SKM-1 (cell line): ENCODE results near the gene SNAPC4.

Experiments used
- DNase-seq: peaks from one replicate; lab custom pipeline; 2025; ENCODE audit not compliant: unreplicated experiment; lab: John Stamatoyannopoulos, UW

The SNAPC4 gene

DNA sequence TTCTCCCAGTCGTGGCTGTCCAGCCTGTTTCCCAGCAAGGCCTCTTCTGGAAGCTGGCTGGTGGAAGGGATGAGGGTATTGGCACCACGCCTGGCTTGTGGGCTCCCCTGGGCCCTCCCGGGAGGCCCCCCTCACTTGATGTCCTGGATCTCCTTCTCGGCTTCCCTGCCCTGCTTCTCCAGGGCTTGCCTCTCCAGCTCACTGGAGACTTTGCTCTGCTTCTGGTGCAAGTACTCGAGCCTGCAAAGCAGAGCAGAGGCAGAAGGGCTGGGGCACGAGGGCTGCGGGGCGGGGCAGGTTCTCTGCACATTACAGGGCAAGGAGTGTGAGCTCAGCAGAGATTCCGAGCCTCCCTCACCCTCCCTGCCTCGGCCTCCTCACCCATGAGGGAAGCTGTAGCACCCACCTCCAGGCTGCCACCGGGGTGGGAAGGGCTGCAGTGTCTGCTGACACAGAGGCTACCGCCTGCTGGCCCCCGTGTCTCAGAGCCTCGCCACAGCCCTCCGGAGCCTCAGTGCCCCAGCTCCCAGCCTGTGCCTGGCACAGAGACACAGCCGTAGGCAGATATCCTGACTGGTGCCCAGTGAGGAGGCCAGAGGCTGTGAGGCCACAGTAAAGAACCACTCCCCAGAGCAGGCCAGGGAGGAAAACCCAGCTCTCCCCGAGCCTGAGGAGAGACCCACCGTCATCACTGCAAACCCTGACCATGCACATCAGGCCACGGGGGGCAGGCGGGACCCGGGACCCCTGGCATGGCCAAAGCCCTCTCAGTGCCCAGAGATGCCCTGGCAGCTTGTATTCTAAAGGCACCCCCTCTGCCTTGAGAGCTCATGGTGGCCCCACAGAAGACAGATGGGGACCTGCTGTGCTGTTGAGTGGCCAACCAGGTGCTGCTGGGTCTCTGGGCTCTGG lies 7.2 kb downstream of the SNAPC4 start:
- no peak for DNase-seq

DNA sequence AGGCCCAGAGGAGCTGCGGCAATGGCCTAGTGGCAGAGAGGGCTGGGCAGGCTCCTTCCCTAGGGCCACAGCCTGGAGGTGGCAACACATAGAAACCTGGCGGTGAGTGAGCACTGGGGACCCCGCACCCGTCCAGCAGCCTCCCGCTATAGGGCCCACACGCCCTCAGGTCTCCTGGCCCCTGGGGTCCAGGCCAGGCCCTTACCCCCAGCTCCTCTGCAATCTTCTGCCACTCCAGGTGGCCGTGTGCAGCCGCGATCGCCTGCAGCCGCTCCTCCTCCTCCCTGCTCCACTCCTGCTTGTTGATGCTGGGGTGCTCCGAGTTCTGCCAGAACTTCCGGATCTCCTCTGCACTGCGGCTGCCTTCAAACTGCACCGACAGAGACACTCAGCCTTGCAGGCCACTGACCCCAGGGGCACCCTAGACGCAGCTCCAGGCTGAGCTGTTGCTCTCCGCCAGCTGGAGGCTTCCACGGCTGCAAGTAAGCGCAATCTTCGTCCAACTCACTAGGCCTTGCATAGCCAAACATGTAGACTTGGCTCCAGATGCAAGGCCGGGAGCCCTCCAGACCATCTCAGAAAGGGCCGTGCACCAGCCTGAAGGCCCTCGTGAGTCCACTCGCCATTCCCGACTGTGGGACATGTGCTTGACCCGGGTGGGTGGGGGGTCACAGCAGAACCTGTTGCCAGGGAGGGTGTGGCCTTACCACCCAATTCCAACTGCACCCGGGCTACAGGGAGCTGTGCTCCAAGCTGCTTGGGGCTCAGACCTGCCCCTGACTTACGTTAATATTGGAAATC lies 8.0 kb downstream of the SNAPC4 start:
- DNase-seq: no peak

DNA sequence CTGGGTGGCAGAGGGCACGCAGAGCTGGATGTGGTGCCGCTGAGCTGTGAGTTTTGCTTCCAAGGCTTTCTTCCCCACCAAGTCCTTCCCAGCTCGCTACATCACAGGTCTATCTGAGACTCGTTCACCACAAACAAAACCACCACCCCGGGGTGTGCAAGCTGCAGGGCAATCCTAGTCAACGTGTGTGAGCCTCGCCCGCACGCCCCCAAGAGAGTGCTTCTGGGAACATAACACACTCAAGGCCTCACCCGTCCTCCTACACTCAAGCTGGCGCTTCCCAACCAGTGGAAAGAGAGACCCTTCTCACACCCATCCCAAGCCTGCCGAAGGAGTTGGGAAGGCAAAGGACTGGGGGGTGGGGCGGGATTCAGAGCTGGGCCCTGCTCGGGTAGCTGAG lies 10.6 kb downstream of the SNAPC4 start:
- DNase-seq: no peak

DNA sequence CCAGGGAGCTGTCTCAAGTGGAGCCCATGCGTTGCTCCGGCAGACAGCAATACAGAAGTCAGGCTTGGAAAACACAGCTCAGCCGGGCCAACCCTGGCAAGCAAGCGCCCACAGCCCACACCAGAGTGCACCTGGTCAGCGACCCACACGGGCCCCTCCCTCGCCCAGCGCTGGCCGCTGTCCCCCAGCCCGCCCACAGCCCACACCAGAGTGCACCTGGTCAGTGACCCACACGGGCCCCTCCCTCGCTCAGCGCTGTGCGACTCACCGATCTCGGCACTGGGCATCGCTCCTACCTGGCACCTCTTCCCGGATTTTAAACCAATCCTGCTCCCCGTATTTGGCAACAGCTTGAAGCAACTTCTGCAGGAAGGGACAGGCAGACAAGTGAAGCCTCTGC lies 12.8 kb downstream of the SNAPC4 start:
- DNase-seq: no peak

DNA sequence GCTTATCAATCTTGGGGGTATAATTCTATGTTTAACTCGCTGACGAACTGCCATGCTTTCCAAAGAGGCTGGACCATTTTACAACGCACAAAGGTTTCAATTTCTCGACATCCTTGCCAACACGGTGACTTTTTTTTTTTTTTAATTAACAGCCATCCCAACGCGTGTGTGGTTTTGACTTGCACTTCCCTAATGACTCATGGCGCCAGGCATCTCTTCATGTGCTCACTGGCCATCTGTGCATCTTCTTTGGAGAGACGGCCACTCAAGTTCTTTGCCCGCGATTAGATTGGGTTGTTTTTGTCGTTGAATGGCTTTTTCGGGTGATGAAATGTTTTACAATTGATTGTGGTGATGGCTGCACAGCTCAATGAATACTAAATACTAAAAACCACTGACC lies 14.0 kb downstream of the SNAPC4 start:
- DNase-seq: no peak

DNA sequence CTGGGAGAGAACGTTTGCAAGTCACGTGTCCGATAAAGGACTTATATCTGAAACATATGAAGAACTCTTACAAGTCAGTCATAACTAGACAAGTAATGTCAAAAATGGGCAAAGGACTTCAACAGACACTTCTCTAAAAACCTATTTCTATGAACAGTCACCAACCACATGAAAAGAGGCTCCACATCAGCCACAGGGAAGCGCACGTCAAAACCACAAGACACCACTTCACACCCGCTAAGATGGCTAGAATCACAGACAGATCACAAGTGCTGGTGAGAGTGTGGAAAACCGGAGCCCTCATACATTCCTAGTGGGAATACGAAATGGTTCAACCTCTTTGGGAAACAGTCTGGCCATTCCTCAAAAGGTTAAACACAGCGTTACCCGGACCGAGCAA lies 15.0 kb downstream of the SNAPC4 start:
- no peak for DNase-seq

DNA sequence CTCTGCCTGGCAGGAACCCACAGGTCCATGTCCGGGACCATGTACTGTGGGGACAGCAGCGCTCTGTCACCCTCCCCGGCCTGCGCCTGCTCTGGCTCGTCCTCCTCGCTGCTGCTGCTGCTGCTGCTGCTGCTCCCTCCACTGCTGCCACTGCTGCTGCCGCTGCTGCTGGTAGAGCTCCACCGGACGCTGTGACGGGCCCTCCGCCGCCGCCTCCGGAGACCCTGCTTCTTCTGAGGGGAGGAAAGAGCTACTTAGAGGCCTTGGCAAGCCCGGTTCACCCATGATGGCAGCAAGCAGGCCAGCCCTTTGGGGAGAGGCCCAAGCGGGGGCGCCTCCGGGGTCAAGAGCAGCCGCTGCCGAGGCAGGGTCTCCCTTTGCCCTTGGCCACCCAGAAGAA lies 16.5 kb downstream of the SNAPC4 start:
- DNase-seq: no peak

DNA sequence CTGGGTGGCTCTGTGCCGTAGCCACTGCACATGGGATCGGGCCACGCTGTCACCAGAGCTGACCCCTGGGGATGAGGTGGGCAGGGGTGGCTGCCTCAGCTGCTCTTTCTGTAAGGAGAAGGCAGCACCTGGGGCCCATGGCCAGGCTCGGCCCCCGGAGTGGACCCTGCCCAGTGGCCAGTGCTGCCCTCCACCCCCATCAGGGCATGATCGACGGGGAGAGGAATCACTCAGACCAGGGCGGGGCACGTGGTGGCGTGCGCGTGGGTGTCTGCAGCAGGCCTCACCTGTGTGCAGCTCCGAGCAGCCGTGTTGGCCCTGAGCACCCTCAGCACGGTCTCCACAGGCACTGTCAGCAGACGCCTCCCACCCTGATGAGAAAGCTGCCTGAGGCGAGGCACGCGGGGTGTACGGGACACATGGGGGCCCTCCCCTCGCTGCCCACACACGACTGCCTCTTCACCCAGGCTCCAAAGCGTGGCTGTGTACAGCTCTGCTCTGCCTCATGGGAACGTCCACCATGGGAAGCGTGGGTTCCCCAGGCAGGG lies 17.9 kb downstream of the SNAPC4 start:
- no peak for DNase-seq

DNA sequence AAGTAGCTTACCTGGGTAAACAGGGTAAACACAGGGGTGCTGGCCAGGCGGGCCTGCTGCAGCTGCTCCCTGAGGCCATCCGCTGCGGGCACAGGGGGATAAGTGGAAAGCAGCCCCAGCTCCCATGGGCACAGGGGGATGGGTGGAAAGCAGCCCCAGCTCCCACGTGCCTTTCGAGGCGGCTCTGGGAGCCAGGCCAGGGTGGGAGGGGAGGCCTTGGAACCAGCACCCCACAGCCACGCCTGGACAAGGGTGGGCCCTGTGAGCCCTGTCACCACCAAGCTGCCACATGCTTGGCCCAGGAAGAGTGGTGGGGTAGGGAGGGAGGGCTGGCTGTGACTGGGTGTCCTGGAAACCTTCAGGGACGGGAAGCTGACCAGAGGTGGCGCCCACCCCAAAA lies 18.7 kb downstream of the SNAPC4 start:
- no peak for DNase-seq

DNA sequence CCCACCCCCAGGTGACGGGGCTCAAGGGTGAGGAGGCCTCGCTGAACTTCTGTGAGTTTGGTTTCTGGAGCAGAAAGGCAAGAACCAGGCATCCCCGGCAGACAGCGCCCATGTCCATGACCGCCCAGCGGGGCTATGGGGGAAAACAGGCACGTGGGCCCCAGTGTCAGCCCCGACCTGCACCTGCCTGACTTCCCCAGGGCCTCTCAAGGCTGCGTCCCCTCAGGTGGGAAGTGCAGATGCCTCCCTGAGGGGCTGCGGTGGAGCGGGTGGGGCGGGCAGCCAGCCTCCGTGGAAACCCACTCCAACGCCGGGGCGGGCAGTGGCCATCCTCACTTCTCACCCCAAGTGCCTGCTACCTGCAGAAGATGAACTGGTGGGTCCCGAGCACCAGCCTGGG lies 19.6 kb downstream of the SNAPC4 start:
- DNase-seq: no peak

DNA sequence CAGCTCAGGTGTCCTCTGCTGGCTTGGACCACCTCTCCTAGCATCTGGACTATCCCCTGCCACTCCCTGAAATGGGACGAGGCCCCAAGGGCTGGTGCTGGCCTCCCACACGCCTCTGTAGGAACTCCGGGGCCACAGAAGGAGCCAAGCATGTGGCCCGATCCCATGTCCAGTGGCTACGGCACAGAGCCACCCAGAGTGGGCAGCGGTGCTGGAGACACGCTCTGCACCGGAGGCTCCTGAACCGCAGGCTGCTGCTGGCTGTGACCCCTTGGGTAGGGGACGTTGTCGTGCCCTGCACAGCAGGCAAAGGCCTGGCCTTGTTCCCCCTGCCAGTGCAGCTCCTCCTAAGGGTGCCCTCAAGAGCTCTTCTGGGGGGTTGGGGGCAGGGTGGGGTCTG lies 20.1 kb downstream of the SNAPC4 start:
- no peak for DNase-seq

DNA sequence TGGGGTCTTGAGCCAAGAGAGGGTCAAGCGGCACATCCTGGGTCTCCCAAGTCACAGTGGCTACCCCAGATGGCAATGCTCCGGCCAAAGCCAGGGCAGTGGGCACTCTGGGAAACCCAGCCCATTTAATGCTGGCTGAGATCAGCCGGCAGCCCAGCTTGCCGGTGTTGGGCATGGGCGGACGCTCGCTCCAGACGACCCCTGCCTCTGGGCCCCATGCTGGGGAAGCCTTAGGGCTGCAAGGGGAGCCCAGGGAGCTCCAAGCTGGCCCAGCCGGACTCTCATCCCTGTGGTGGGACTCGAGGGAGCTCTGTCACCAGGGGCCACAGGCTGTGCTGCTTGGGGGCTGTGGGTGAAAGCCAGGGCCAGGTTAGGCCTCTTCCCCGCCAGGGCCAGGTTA lies 20.6 kb downstream of the SNAPC4 start:
- DNase-seq: no peak

DNA sequence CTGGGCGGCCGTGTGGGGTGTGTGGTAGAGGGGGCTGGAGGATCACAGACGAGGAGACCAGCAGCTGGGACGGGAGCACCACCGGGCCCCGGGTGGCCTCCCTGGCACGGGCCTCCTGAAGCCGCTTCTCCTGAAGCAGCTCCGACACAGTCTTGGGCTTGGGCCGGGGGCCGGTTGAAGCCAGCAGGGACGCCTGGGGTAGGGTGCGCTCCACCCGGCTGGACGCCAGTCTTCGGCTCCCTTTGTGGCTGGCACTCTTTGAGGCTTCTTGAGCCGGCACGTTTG lies 21.0 kb downstream of the SNAPC4 start:
- DNase-seq: no peak

DNA sequence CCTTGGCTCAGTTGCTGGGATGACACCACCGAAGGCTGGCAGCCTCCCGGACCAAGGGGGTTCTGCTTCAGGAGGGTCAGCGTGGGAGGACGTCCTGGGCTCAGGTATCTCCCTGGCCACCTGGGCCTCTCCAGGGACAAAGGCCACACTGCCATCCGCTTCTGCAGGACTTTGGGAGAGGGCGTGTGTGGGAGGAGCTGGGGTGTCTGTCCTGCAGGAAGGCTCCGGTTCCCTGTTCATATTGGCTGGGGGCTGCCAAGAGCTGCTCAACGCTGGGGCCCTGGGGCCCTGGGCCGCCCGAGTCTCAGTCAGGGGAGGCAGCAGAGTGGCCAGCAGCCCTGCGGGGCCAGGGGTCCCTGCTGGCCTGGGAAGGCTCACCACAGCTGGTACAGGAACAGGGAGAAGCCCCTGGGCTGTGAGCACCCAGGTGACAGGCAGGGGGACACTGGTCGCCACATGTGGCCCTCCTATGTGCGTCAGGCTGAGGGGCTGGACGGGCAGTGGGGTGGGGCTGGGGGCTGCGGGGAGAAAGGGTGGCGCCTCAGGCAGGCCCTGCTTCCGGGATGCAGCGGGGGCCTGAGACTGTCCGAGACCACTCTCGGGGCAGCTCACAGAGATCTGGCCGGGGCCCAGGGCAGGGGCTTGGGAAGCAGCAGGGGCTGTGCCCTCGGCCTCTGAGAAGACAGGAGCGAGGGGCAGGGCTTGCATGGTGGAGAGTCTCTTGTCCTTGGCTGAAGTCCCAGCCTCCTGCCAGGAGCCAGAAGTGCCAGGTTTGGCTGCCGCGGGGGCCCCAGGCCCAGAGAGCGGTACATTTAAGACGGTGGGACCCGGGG lies 21.6 kb downstream of the SNAPC4 start:
- DNase-seq: no peak

DNA sequence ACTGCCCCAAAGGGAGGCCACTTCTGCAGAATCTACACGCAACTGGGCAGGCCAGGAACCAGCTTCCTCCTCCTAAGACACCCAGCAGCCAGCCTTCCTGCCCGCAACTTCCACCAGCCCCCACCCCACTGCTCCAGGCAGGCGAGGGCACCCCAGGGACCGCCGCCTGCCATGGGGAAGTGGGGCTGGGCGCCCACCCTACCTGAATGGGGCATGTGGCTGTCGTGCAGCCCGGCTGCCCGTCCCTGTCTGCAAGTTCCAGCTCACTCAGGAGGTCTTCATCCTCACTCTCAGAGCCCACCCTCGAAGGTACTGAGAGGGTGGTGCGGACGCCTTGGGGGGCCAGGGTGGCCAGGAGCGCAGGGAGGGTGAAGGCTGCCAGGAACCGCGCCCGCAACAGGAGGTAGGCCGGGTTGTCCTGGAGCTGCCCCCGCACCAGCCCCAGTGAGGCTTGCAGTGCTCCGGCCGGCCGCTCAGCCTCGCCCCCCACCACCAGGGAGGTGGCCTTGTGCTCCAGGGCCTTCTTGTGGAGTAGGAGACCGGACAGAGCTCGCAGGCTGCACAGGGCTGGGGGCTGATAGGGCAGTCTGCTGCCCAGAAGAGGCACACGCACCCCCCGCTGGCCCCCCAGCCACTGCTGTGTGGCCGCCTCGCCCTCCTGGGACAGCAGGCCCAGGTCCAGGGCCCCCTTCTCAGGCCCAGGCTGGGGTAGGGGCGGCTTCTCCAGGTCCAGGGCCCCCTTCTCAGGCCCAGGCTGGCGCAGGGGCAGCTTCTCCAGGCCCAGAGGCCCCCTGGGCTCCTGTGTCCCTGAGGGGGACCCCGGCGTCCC lies 22.4 kb downstream of the SNAPC4 start:
- DNase-seq: no peak

DNA sequence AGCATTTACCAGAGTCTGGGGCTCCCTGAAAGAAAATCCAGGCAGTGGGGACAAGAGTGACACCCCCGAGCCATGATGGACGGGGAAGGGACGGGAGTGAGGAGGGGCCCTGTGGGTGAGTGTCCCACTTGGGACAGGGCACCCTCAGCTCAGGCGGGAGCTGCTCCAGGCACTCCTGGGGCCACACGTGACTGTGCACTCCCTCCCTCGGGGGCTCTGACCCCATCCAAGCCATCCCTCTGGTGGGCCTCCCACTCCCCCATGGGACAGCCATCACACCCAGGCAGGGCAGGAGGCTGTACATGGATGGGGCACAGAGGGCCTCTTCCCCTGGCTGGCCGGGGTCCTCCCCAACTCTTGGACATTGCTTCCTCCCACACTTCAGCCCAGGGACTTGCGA lies 23.5 kb downstream of the SNAPC4 start:
- DNase-seq: no peak

DNA sequence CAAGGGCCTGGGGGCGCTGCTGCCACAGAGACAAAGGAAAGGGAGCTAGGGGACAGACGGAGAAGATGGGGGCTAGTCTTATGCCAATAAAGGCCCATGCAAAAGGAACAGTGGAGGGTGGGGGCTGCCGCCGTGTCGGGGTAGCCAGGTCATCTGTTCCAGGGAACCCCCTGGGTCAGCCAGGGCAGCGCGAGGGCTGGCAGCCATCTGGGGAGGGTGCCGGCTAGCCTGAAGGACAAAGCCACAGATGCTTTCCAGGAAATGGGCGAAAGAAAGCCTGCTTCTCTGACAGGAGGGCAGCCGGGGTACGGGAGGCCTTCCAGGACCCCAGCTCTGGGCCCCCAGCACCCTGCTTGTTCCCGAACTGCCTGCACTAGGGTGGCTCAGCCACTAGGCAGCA lies 24.9 kb downstream of the SNAPC4 start:
- no peak for DNase-seq

DNA sequence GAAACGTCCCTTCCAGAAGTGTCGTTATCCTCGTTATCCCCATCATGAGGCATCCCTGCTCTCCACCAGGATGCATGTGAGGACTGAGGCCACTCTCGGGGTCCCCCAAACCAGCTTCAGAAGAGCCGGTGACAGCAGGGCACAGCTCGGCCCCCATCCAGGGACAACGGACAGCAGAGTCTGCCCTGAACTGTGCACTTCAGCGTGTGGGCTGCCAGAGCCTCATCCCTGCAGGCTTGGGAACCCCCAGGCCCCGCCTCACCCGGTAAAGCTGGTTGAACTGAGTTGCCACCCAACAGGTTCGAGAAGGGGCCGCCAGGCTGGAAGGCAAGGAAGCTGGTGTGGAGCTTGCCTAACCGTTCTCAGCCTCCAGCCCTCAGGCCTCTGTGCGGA lies 25.8 kb downstream of the SNAPC4 start:
- no peak for DNase-seq

DNA sequence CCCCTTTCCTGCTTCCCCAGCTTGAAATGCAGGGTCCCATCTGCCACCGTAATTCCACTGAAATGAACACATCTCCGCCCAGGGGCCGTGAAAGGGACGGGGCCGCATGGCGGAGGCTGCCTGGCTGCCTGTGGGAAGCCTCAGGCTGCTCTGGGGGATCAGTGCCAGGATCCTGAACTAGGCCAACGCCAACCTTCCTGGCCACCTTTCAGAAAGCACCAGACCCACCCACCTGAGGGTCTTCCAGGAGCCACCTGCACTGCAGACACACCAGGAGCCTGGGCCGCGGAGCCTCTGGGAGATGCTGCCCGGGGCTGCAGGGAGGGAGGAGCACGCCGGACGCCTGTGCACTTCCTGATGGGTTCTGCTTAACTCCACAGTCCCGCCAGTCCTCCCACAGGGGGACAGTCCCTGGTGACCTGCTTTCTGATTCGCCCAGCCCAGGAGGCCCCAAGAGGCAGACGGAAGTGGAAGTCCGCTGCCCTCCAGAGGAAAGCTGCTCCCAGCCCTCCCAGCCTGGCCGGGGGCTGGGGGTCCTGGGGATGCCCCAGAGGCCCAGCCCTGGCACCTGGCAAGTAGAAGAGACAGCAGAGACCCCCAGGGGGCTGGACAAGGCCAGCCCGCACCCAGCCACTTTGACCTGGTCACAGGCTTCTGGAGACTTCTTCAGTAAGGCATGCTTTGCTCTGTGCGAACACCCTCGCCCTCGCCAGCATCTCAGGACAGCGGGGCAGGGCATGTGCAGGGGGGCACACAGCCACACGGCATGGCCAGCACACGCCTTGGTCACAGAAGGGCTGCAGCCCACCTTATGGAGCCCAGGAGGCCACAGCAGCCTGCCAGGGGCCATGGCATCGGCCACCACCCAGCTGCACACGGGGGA lies 26.4 kb downstream of the SNAPC4 start, which contains the start of gene CARD9:
TSS of gene CARD9 (minus strand) at position 370 of the 883 bp plus-strand sequence. CDS start 1,591 bp downstream, outside the sequence.
- peak; percentile 65 for DNase-seq
